DOHH2 (cell line): ENCODE measurements around the gene CHERP.
"Not testable (repeated sequence)": the region's sequence is repeated elsewhere in the genome, so short reads cannot be mapped to it uniquely, and the experiment has no call there.

Experiments used
- EZH2phosphoT487 ChIP-seq: fragments of 200-600 bp; sonication (generic); IDR thresholded peaks from 2 replicates; pipeline ENCODE4 v1.6.1; 2017; ENCODE audit warnings: borderline replicate concordance, mild to moderate bottlenecking, antibody characterized with exemption, low read length, moderate library complexity, mixed read lengths
- TF ChIP-seq, protein P1 (sequence below): fragments of 200-600 bp; sonication (generic); IDR thresholded peaks from one replicate; pipeline ENCODE4 v1.5.1; 2014; ENCODE audit warnings: antibody characterized with exemption, mild to moderate bottlenecking, low read depth, low read length; ENCODE audit not compliant: poor library complexity, severe bottlenecking

GRCh38 chr19:16506161-16506560 lies 36.1 kb downstream of the CHERP start:
- TF ChIP-seq, protein P1, sequence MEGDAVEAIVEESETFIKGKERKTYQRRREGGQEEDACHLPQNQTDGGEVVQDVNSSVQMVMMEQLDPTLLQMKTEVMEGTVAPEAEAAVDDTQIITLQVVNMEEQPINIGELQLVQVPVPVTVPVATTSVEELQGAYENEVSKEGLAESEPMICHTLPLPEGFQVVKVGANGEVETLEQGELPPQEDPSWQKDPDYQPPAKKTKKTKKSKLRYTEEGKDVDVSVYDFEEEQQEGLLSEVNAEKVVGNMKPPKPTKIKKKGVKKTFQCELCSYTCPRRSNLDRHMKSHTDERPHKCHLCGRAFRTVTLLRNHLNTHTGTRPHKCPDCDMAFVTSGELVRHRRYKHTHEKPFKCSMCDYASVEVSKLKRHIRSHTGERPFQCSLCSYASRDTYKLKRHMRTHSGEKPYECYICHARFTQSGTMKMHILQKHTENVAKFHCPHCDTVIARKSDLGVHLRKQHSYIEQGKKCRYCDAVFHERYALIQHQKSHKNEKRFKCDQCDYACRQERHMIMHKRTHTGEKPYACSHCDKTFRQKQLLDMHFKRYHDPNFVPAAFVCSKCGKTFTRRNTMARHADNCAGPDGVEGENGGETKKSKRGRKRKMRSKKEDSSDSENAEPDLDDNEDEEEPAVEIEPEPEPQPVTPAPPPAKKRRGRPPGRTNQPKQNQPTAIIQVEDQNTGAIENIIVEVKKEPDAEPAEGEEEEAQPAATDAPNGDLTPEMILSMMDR: not testable (repeated sequence)
- not testable (repeated sequence) for TF ChIP-seq EZH2phosphoT487
